Lung (tissue), 12 donors: ENCODE measurements around the gene ATP13A4. TPM values are rescaled to one million over a fixed set of nuclear protein-coding genes. Genes with fewer than 3 reads are reported as not detected.

Experiments
- ATAC-seq: fragments of 200-7000 bp; cut with Tn5 transposase; one replicate; pipeline ENCODE4 v1.9.1; 2020; ENCODE audit warnings: moderate number of reproducible peaks; ENCODE audit not compliant: insufficient read depth, low FRiP score
- DNase-seq, 3 donors: peaks; one replicate each; pipeline ENCODE4 v3.0.0-alpha.2; 2013 to 2017
- H3K27ac ChIP-seq, 2 donors: one replicate each; pipeline ENCODE4 v1.5.1; 2013; ENCODE audit warnings: mild to moderate bottlenecking in 2 of 2, moderate library complexity in 2 of 2, control low read depth in 1 of 2, inconsistent platforms in 1 of 2, low read depth in 1 of 2, low read length in 1 of 2
- H3K27me3 ChIP-seq, 3 donors: one replicate each; pipeline ENCODE4 v1.5.1; 2013; ENCODE audit warnings: low read length in 2 of 3; ENCODE audit not compliant: control insufficient read depth in 3 of 3, insufficient read depth in 3 of 3
- H3K36me3 ChIP-seq, 4 donors: one replicate each; pipeline ENCODE4 v1.5.1; 2013; ENCODE audit warnings: low read length in 4 of 4, mild to moderate bottlenecking in 1 of 4, moderate library complexity in 1 of 4; ENCODE audit not compliant: control insufficient read depth in 4 of 4, insufficient read depth in 4 of 4
- H3K4me1 ChIP-seq, 5 donors: one replicate each; pipeline ENCODE4 v1.5.1; 2013; ENCODE audit warnings: low read length in 5 of 5, mild to moderate bottlenecking in 2 of 5, moderate library complexity in 1 of 5; ENCODE audit not compliant: control insufficient read depth in 5 of 5, insufficient read depth in 5 of 5
- H3K4me3 ChIP-seq: one replicate; pipeline ENCODE4 v1.5.1; 2013; ENCODE audit warnings: mild to moderate bottlenecking, control low read depth, moderate library complexity
- H3K9ac ChIP-seq, 2 donors: one replicate each; pipeline ENCODE4 v1.5.1; 2013; ENCODE audit warnings: low read length in 2 of 2, control low read depth in 1 of 2; ENCODE audit not compliant: insufficient read depth in 1 of 2
- H3K9me3 ChIP-seq, 4 donors: one replicate each; pipeline ENCODE4 v1.5.1; 2013; ENCODE audit warnings: low read length in 3 of 4, mild to moderate bottlenecking in 1 of 4, moderate library complexity in 1 of 4; ENCODE audit not compliant: control insufficient read depth in 4 of 4, insufficient read depth in 3 of 4
- CTCF ChIP-seq: IDR thresholded peaks from 2 replicates; pipeline ENCODE4 v1.5.1; 2012; ENCODE audit warnings: mild to moderate bottlenecking; ENCODE audit errors: control extremely low read depth, extremely low read depth
- whole genome bisulfite sequencing, 2 donors: extraction: QIAGEN DNeasy Blood & Tissue Kit; methylation state at CpG; one replicate each; pipeline ENCODE4 v1.1.7; 2013; 5-methylcytosine and 5-hydroxymethylcytosine counted together
- polyA plus RNA-seq, 2 donors: library from polyadenylated mRNA; stranded (reverse); fragments of 200-250 nt; gene quantifications; one replicate each; pipeline ENCODE4 v1.2.1, GENCODE V29; 2013
- total RNA-seq, 2 donors: library from RNA; depleted of rRNA in 1 of 2; stranded (reverse); fragments of >200 nt in 1 of 2; gene quantifications; one replicate each; pipeline ENCODE4 v1.2.1, GENCODE V29; 2014 to 2021
- donor health status: control.
- donor health status: control.
- donor health status: Bipolar disorder and iron deficiency.
- donor health status: healthy.
- donor health status: DM: yes; HTN: yes; CAD: no.

Gene ATP13A4
- total and polyA plus RNA-seq, 4 donors, result 25.5 to 202 (median 85.9) TPM

GRCh38 chr3:193446965-193447602, 107.6 kb downstream of the ATP13A4 start:
- H3K36me3 ChIP-seq, result peaks cover 0 to 4% (median 0%) of the 10 kb centered on the region in 4 donors
- no peak overlapping the region for H3K27ac ChIP-seq
- no peaks in the 10 kb centered on the region for H3K4me1 ChIP-seq
- no peak for DNase-seq
- no peak for ATAC-seq
- H3K9ac ChIP-seq, result no peak overlapping the region
- H3K9me3 ChIP-seq, result no peaks in the 10 kb centered on the region
- H3K27me3 ChIP-seq, result no peaks in the 10 kb centered on the region
- WGBS, 2 donors, result 42 to 60% methylated on average over 5 of the region's 5 CpGs
- TF ChIP-seq CTCF, result no peak
- H3K4me3 ChIP-seq, result no peak overlapping the region

GRCh38 chr3:193439423-193439822, 115.3 kb downstream of the ATP13A4 start:
- H3K27ac ChIP-seq, result no peak overlapping the region
- no peak for TF ChIP-seq CTCF
- no peak overlapping the region for H3K9ac ChIP-seq
- H3K4me1 ChIP-seq, result no peaks in the 10 kb centered on the region
- 77 to 83% methylated on average over 2 of the region's 2 CpGs for whole genome bisulfite sequencing, 2 donors
- H3K27me3 ChIP-seq, result no peaks in the 10 kb centered on the region
- peaks cover 0 to 6% (median 0%) of the 10 kb centered on the region in 4 donors for H3K36me3 ChIP-seq
- no peak overlapping the region for H3K4me3 ChIP-seq
- DNase-seq, result no peak
- ATAC-seq, result no peak
- no peaks in the 10 kb centered on the region for H3K9me3 ChIP-seq

- H3K27me3 ChIP-seq, result no peaks in the 10 kb centered on the region
- H3K9ac ChIP-seq, result no peak overlapping the region
- ATAC-seq, result no peak
- 84 to 92% methylated on average over 4 of the region's 4 CpGs for WGBS, 2 donors
- no peak overlapping the region for H3K27ac ChIP-seq
- DNase-seq, result no peak
- H3K36me3 ChIP-seq, result peaks cover 0 to 5% (median 0%) of the 10 kb centered on the region in 4 donors
- no peak for TF ChIP-seq CTCF
- H3K9me3 ChIP-seq, result peaks cover 0 to 19% (median 5%) of the 10 kb centered on the region in 4 donors
- H3K4me3 ChIP-seq, result no peak overlapping the region
- no peaks in the 10 kb centered on the region for H3K4me1 ChIP-seq
Measured at GRCh38 chr3:193418576-193419373, 135.9 kb downstream of the ATP13A4 start.
